K562 (cell line): ENCODE measurements around the gene KCNJ8. TPM values are rescaled to one million over a fixed set of nuclear protein-coding genes. Genes with fewer than 3 reads are reported as not detected.

Source experiments
- ATAC-seq: fragments of 200-7000 bp; cut with Tn5 transposase; 3 replicates; pipeline ENCODE4 v1.9.1; 2020; ENCODE audit warnings: moderate library complexity
- BruUV-seq: library from RNA; stranded (reverse); fragments of 400-500 nt; replicated peaks from 2 replicates; lab custom pipeline; 2021; lab: Mats Ljungman, UMichigan
- CTCF ChIA-PET: fragments of 300-600 bp; formaldehyde crosslinking; extraction: SDS; loops from one replicate; lab custom pipeline; 2021; ENCODE audit warnings: low intra/inter-chr PET ratio; lab: Yijun Ruan, JAX
- POLR2A ChIA-PET: fragments of 300-600, 350-650 bp; sonication (Branson Sonifier 250); formaldehyde crosslinking; extraction: SDS; loops from one replicate; lab custom pipeline; 2021; ENCODE audit warnings: antibody characterized with exemption, inconsistent platforms; lab: Yijun Ruan, JAX
- DNase-seq, 4 experiments: peaks; one replicate each; pipeline versions ENCODE4 v3.0.0 to v3.0.0-alpha.2; 2011 to 2018; ENCODE audit warnings: low spot score in 3 of 4, mixed read lengths in 3 of 4; ENCODE audit errors: extremely low read depth in 1 of 4
- FAIRE-seq: peaks from 2 replicates; lab custom pipeline; 2011; peaks lifted over from hg19 to GRCh38; lab: Jason Lieb, UNC
- H2AFZ ChIP-seq: 2 replicates; pipeline ENCODE4 v1.6.0; 2011; ENCODE audit warnings: low read depth, low read length, control low read depth, inconsistent platforms
- H3K27ac ChIP-seq: fragments of 200-600 bp; 3 replicates; pipeline ENCODE4 v1.8.0; 2011; ENCODE audit warnings: low read depth, mild to moderate bottlenecking, control low read depth, inconsistent platforms, low read length, moderate library complexity, mixed read lengths; ENCODE audit errors: extremely low read depth
- H3K27me3 ChIP-seq, 2 experiments: fragments of 300-600 bp in 1 of 2; 2 replicates in 1 of 2; 3 replicates in 1 of 2; pipeline versions ENCODE4 v1.6.0 to v1.8.0; 2011; ENCODE audit warnings: inconsistent platforms in 2 of 2, low read length in 2 of 2, mild to moderate bottlenecking in 1 of 2, mixed read lengths in 1 of 2, moderate library complexity in 1 of 2; ENCODE audit not compliant: control insufficient read depth in 2 of 2, insufficient read depth in 2 of 2
- H3K36me3 ChIP-seq: fragments of 300-600 bp; 3 replicates; pipeline ENCODE4 v1.8.0; 2011; ENCODE audit warnings: mild to moderate bottlenecking, low read length, inconsistent platforms; ENCODE audit not compliant: control insufficient read depth, insufficient read depth
- H3K4me1 ChIP-seq, 2 experiments: fragments of 200-600 bp in 1 of 2; replicated peaks in 1 of 2; 2 replicates in 1 of 2; 3 replicates in 1 of 2; pipeline versions ENCODE4 v1.5.1 to v1.8.0; 2011; ENCODE audit warnings: inconsistent platforms in 2 of 2, low read length in 2 of 2, mild to moderate bottlenecking in 1 of 2, mixed read lengths in 1 of 2, moderate library complexity in 1 of 2; ENCODE audit not compliant: control insufficient read depth in 2 of 2, insufficient read depth in 2 of 2
- H3K4me2 ChIP-seq: 2 replicates; pipeline ENCODE4 v1.6.1; 2011; ENCODE audit warnings: low read length, control low read depth, inconsistent platforms, mixed read lengths; ENCODE audit not compliant: insufficient read depth
- H3K4me3 ChIP-seq: fragments of 200-600 bp; sonication (generic), shearing (Covaris generic); 2 replicates; pipeline ENCODE4 v1.5.1; 2016; ENCODE audit warnings: control low read depth, inconsistent platforms
- H3K79me2 ChIP-seq: fragments of 200-600 bp; 3 replicates; pipeline ENCODE4 v1.8.0; 2011; ENCODE audit warnings: low read length, inconsistent platforms; ENCODE audit not compliant: control insufficient read depth, insufficient read depth
- H3K9ac ChIP-seq, 2 experiments: 2 replicates each; pipeline versions ENCODE4 v1.6.0 to v1.6.1; 2011; ENCODE audit warnings: low read depth in 2 of 2, low read length in 2 of 2, control low read depth in 1 of 2, inconsistent platforms in 1 of 2, mild to moderate bottlenecking in 1 of 2, mixed read lengths in 1 of 2; ENCODE audit not compliant: insufficient read depth in 1 of 2
- H3K9me1 ChIP-seq: one replicate; pipeline ENCODE4 v1.6.0; 2011; ENCODE audit warnings: inconsistent platforms, mild to moderate bottlenecking, low read length, moderate library complexity; ENCODE audit not compliant: control insufficient read depth, insufficient read depth
- H3K9me3 ChIP-seq: replicated peaks from 2 replicates; pipeline ENCODE4 v1.5.1; 2011; ENCODE audit warnings: low read depth, low read length, inconsistent platforms; ENCODE audit not compliant: control insufficient read depth, insufficient read depth
- H4K20me1 ChIP-seq: replicated peaks from 2 replicates; pipeline ENCODE4 v1.6.1; 2011; ENCODE audit warnings: low read length, inconsistent platforms, mixed read lengths; ENCODE audit not compliant: control insufficient read depth, insufficient read depth
- HDAC1 ChIP-seq, 2 experiments: fragments of 450-650 bp; IDR thresholded peaks; 2 replicates each; pipeline ENCODE4 v1.6.1; 2016 to 2017; ENCODE audit warnings: inconsistent platforms in 1 of 2, mild to moderate bottlenecking in 1 of 2, moderate library complexity in 1 of 2
- KDM4B ChIP-seq, 2 experiments: fragments of 450-650 bp in 1 of 2; sonication (generic) in 1 of 2; IDR thresholded peaks; 2 replicates each; pipeline ENCODE4 v1.6.1; 2016 to 2017; ENCODE audit warnings: borderline replicate concordance in 2 of 2, antibody characterized with exemption in 1 of 2, low read depth in 1 of 2, mild to moderate bottlenecking in 1 of 2
- MECOM ChIP-seq: fragments of 250-450 bp; sonication (Bioruptor Pico); IDR thresholded peaks from 2 replicates; pipeline ENCODE4 v1.8.0; 2022; ENCODE audit warnings: inconsistent platforms
- NUFIP1 ChIP-seq: fragments of 450-650 bp; IDR thresholded peaks from 2 replicates; pipeline ENCODE4 v1.6.1; 2018; ENCODE audit not compliant: partially characterized antibody
- PRDM10 ChIP-seq: fragments of 450-650 bp; IDR thresholded peaks from 2 replicates; pipeline ENCODE4 v1.6.1; 2018; ENCODE audit not compliant: partially characterized antibody
- SPI1 ChIP-seq: IDR thresholded peaks from 2 replicates; pipeline ENCODE4 v1.6.1; 2011; ENCODE audit warnings: low read depth, low read length, control low read depth, borderline replicate concordance
- WHSC1 ChIP-seq: IDR thresholded peaks from one replicate; pipeline ENCODE4 v1.6.1; 2012; ENCODE audit warnings: low read length, control low read depth, inconsistent platforms
- WGBS: fragments of 100-300 bp; shearing (Covaris generic); methylation state at CpG from one replicate; pipeline ENCODE4 v1.1.6; 2016; ENCODE audit warnings: low coverage, mixed read lengths; ENCODE audit not compliant: insufficient coverage; ENCODE audit errors: missing lambda C conversion rate; 5-methylcytosine and 5-hydroxymethylcytosine counted together
- in situ Hi-C: fragments of 300-500 bp; cut with MboI; formaldehyde crosslinking; loops from 4 replicates; pipeline ENCODE4 v1.15.0; 2018; ENCODE audit warnings: inconsistent platforms, mixed read lengths
- intact Hi-C: fragments of 100-400 bp; cut with micrococcal nuclease; formaldehyde crosslinking; loops from 2 replicates; pipeline ENCODE4 v1.14.2; 2022
- polyA plus RNA-seq, 8 experiments: library from polyadenylated mRNA; depleted of rRNA in 4 of 8; stranded (reverse) in 5 of 8; unstranded in 3 of 8; fragments of >200 nt; fragmentation: Nextera tagmentation in 2 of 8; fragmentation: Illumina TruSeq in 1 of 8; extraction: Ambion mirVana in 2 of 8; extraction: Trizol in 1 of 8; gene quantifications; 2 replicates each; pipeline versions ENCODE4 v1.2.1 to v1.2.3, GENCODE V29; 2011 to 2014; ENCODE audit warnings: inconsistent platforms in 1 of 8, missing spikeins in 1 of 8
- total RNA-seq, 7 experiments: library from RNA; depleted of rRNA in 6 of 7; stranded (reverse); fragments of >200 nt in 6 of 7; fragmentation: Illumina TruSeq in 2 of 7; extraction: Trizol in 2 of 7; gene quantifications; 2 replicates each; pipeline versions ENCODE4 v1.2.1 to v1.2.3, GENCODE V29; 2011 to 2021; ENCODE audit warnings: low replicate concordance in 1 of 7
- TF ChIP-seq, protein P1 (sequence below): sonication (generic); formaldehyde crosslinking; IDR thresholded peaks from 2 replicates; pipeline ENCODE4 v1.8.0; 2022; ENCODE audit warnings: missing genetic modification reagents, mild to moderate bottlenecking, moderate library complexity, borderline replicate concordance

KCNJ8 gene
- total and polyA plus RNA-seq, 9 of the 15 experiments (the other 6 are each of a cell fraction or from before 2014, with no cell fraction given), result 0.28 to 3.6 (median 1.1) TPM

- TF ChIP-seq HDAC1 (IDR thresholded peaks at IDR 0.05) (no peak), MECOM (CRISPR knock-in tag) (no peak), WHSC1 (no peak)
- TF ChIP-seq, protein P1, sequence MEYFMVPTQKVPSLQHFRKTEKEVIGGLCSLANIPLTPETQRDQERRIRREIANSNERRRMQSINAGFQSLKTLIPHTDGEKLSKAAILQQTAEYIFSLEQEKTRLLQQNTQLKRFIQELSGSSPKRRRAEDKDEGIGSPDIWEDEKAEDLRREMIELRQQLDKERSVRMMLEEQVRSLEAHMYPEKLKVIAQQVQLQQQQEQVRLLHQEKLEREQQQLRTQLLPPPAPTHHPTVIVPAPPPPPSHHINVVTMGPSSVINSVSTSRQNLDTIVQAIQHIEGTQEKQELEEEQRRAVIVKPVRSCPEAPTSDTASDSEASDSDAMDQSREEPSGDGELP (CRISPR knock-in tag), result no peak
Measured at GRCh38 chr12:21806255-21806654, 31.7 kb upstream of the KCNJ8 start (continued).

DNA sequence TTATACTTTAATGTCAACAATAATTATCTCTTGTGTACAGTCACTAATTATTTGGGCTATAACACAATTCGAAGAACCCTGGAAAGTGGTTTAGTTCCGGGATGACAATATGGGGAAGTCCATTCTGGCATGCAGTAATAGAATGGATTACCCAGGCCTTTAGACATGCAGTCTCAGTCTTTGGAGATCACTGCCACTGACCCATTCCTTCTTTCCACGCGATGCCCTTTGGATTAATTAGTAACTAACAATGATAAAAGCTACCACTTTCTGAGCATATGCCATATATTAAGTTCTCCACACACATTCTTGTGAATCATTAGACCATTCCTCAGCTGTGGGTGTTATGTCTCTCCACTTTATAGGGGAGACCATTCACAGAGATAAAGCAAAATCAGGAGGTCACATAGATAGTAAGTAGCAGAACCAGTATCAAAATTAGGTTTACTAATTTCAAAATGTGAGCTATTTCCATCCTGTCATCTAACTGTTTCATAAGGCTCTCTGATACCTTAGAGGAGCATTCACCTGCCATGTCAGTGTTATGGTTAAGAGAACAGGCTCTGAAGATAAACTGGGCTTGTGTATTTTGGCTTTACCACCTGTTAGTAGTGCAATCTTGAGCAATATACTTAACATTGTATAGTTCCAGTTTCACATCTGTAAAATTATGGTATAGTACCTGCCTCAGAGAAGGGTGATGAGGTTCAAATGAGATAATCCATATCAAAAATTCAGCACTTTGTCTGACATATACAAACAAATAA is 27.2 kb upstream of the KCNJ8 start:
- no peaks in the 10 kb centered on the region for H3K9me1 ChIP-seq
- H3K9ac ChIP-seq, result no peak overlapping the region
- no peak overlapping the region for H3K27ac ChIP-seq
- POLR2A ChIA-PET, result no interaction called here
- H3K36me3 ChIP-seq, result no peaks in the 10 kb centered on the region
- WGBS, result 8% methylated on average over 4 of the region's 4 CpGs
- peak; percentile 40 for TF ChIP-seq PRDM10
- TF ChIP-seq KDM4B (IDR thresholded peaks at IDR 0.05; ENCODE audit: borderline replicate concordance in 2 of 2, low read depth in 1 of 2), result no peak
- no peak for TF ChIP-seq NUFIP1
- TF ChIP-seq SPI1, result peak; percentile 27; the same call in 1 of the 2 replicates
- H2AFZ ChIP-seq, result no peak overlapping the region
- intact Hi-C loops, result no loop called here
- ATAC-seq (no peak), DNase-seq (no peak), FAIRE-seq (no peak)
- H3K4me2 ChIP-seq, result no peak overlapping the region
- no peaks in the 10 kb centered on the region for H3K4me1 ChIP-seq
- in situ Hi-C loops, result no loop called here
- no peaks in the 10 kb centered on the region for H3K79me2 ChIP-seq
- BruUV-seq, result no TSS peak
- CTCF ChIA-PET, result no interaction called here
- H3K27me3 ChIP-seq, result no peaks in the 10 kb centered on the region
- H4K20me1 ChIP-seq, result no peaks in the 10 kb centered on the region
- no peak overlapping the region for H3K4me3 ChIP-seq
- H3K9me3 ChIP-seq, result no peaks in the 10 kb centered on the region
